GM13976 (cell line): ENCODE measurements around the gene GFRA4.

ENCODE experiments used
- DNase-seq: peaks from one replicate; pipeline ENCODE4 v3.0.0; 2012; ENCODE audit warnings: low spot score
- in situ Hi-C: fragments of 300-500 bp; cut with MboI; formaldehyde crosslinking; loops from one replicate; pipeline ENCODE4 v1.12.0; 2022; ENCODE audit warnings: low sequenced_read_pairs, mixed read lengths, inconsistent platforms; ENCODE audit not compliant: unreplicated experiment
- TF ChIP-seq, protein P1 (sequence below): IDR thresholded peaks from 2 replicates; pipeline ENCODE4 v1.5.1; 2012; ENCODE audit warnings: borderline replicate concordance, mild to moderate bottlenecking; ENCODE audit not compliant: insufficient read depth; ENCODE audit errors: extremely low read depth, missing control alignments, control extremely low read depth

The GFRA4 gene

GRCh38 chr20:3660262-3661059 lies 2.7 kb downstream of the GFRA4 start:
- TF ChIP-seq, protein P1, sequence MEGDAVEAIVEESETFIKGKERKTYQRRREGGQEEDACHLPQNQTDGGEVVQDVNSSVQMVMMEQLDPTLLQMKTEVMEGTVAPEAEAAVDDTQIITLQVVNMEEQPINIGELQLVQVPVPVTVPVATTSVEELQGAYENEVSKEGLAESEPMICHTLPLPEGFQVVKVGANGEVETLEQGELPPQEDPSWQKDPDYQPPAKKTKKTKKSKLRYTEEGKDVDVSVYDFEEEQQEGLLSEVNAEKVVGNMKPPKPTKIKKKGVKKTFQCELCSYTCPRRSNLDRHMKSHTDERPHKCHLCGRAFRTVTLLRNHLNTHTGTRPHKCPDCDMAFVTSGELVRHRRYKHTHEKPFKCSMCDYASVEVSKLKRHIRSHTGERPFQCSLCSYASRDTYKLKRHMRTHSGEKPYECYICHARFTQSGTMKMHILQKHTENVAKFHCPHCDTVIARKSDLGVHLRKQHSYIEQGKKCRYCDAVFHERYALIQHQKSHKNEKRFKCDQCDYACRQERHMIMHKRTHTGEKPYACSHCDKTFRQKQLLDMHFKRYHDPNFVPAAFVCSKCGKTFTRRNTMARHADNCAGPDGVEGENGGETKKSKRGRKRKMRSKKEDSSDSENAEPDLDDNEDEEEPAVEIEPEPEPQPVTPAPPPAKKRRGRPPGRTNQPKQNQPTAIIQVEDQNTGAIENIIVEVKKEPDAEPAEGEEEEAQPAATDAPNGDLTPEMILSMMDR, result no peak
- DNase-seq, result peak; percentile 52
- in situ Hi-C loops, result no loop called here

DNA sequence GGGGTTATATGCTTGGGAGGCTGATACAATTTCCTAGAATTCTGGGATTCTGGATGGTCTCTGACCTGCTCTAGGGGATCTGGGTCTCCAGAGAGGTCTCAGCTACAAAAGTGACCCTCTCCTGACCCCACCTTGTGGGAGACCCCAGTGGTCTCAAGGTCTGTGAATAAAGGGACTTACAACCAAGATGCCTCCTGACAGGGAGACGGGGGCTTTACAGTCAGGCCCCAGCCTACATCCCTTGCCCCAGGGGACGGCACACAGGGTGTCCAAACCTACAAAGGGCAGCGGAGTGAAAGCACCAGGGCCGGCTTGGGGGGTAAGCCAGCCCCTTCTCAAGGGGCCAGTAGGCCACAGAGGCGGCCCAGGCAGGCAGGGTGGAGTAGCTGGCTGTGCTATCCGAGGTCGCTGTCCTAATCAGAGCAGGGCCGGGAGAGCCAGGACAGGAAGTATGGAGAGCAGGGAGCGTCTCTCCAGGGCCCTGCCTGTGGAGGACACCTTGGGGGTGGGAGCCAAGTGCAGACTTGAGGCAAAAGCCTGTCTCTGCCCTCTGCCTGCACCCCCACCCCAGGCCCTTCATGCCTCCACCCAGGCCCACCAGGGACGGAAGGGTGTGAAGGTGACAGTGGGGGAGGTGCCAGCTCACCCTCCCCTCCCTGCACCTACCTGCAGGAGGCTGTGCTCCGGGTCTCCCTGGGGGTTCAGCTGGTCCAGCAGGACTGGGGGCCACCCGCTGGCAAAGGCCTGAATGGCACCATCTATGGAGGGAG lies 3.5 kb downstream of the GFRA4 start:
- no peak for DNase-seq
- in situ Hi-C loops, result no loop called here
- TF ChIP-seq, protein P1, result no peak

GRCh38 chr20:3658716-3659491 lies 4.3 kb downstream of the GFRA4 start:
- TF ChIP-seq, protein P1, result no peak
- in situ Hi-C loops, result no loop called here
- DNase-seq, result peak; percentile 87

GRCh38 chr20:3658019-3658715 lies 5.0 kb downstream of the GFRA4 start:
- TF ChIP-seq, protein P1, result no peak
- in situ Hi-C loops, result no loop called here
- no peak for DNase-seq

- in situ Hi-C loops, result no loop called here
- TF ChIP-seq, protein P1, result no peak
- no peak for DNase-seq
Measured at GRCh38 chr20:3655131-3655405, 8.1 kb downstream of the GFRA4 start.
